Suprapubic skin (tissue), 3 donors: ENCODE data around the gene RSPO4.

Experiments used
- POLR2A ChIP-seq, 2 donors: fragments of 450-650 bp; IDR thresholded peaks; one replicate each; pipeline ENCODE4 v1.6.1; 2017; ENCODE audit warnings: antibody characterized with exemption in 2 of 2, mild to moderate bottlenecking in 2 of 2, moderate library complexity in 2 of 2
- TF ChIP-seq, protein P1 (sequence below), 2 donors: fragments of 200-600 bp in 1 of 2; fragments of 450-650 bp in 1 of 2; sonication (generic) in 1 of 2; IDR thresholded peaks; one replicate each; pipeline ENCODE4 v1.5.1; 2016 to 2019; ENCODE audit warnings: antibody characterized with exemption in 2 of 2, mild to moderate bottlenecking in 1 of 2, moderate library complexity in 1 of 2

DNA sequence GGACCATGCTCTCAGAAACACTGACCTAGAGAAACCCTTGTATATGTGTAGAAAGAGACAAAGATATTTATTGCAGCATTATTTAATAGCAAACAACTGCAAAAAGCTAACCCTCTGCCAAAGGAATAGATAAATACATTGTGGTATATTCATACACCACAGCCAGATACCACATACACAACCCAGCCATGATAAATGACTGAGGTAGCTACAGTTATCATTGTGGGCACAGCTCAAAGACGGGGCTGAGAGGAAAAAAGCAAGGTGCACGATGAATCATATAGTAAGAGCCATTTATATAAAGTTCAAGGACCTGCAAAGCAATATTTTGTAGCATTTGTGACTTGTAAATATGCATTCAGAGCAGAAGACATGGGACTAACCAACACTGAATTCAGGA lies 30.8 kb downstream of the RSPO4 start:
- no peak for TF ChIP-seq POLR2A (IDR thresholded peaks at IDR 0.05)
- TF ChIP-seq, protein P1, sequence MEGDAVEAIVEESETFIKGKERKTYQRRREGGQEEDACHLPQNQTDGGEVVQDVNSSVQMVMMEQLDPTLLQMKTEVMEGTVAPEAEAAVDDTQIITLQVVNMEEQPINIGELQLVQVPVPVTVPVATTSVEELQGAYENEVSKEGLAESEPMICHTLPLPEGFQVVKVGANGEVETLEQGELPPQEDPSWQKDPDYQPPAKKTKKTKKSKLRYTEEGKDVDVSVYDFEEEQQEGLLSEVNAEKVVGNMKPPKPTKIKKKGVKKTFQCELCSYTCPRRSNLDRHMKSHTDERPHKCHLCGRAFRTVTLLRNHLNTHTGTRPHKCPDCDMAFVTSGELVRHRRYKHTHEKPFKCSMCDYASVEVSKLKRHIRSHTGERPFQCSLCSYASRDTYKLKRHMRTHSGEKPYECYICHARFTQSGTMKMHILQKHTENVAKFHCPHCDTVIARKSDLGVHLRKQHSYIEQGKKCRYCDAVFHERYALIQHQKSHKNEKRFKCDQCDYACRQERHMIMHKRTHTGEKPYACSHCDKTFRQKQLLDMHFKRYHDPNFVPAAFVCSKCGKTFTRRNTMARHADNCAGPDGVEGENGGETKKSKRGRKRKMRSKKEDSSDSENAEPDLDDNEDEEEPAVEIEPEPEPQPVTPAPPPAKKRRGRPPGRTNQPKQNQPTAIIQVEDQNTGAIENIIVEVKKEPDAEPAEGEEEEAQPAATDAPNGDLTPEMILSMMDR (IDR thresholded peaks at IDR 0.05) = no peak
